WERI-Rb-1 (cell line): Measurements from ENCODE around the gene TREH.

Source experiments
- DNase-seq: peaks from one replicate; pipeline ENCODE4 v3.0.0-alpha.2; 2020
- H3K27ac ChIP-seq: fragments of 250-450 bp; sonication (Bioruptor Pico); 2 replicates; pipeline ENCODE4 v1.5.1; 2020; ENCODE audit warnings: mild to moderate bottlenecking, moderate library complexity
- H3K27me3 ChIP-seq: fragments of 250-450 bp; sonication (Bioruptor Pico); 2 replicates; pipeline ENCODE4 v1.5.1; 2021; ENCODE audit warnings: mild to moderate bottlenecking, low read depth, moderate library complexity; ENCODE audit not compliant: insufficient read depth, severe bottlenecking
- H3K36me3 ChIP-seq: fragments of 250-450 bp; sonication (Bioruptor Pico); 2 replicates; pipeline ENCODE4 v1.5.1; 2020; ENCODE audit warnings: mild to moderate bottlenecking, moderate library complexity
- H3K4me3 ChIP-seq: 2 replicates; pipeline ENCODE4 v1.5.1; 2011; ENCODE audit warnings: low read depth, mild to moderate bottlenecking, control low read depth, low read length
- H3K9me3 ChIP-seq: fragments of 250-450 bp; sonication (Bioruptor Pico); 2 replicates; pipeline ENCODE4 v1.5.1; 2021; ENCODE audit warnings: mild to moderate bottlenecking, moderate library complexity; ENCODE audit not compliant: severe bottlenecking
- CTCF ChIP-seq: IDR thresholded peaks from 2 replicates; pipeline ENCODE4 v1.5.1; 2011; ENCODE audit warnings: low read depth, mild to moderate bottlenecking, control low read depth, inconsistent platforms, low read length

Gene TREH

GRCh38 chr11:118696673-118697226 is 17.3 kb upstream of the TREH start:
- no peak overlapping the region for H3K27ac ChIP-seq
- H3K4me3 ChIP-seq = no peak overlapping the region
- DNase-seq = no peak
- no peaks in the 10 kb centered on the region for H3K36me3 ChIP-seq
- no peak for TF ChIP-seq CTCF
- no peaks in the 10 kb centered on the region for H3K9me3 ChIP-seq
- H3K27me3 ChIP-seq = no peaks in the 10 kb centered on the region

GRCh38 chr11:118694771-118695170 is 15.3 kb upstream of the TREH start:
- no peak for DNase-seq
- no peak for TF ChIP-seq CTCF
- Histone ChIP-seq H3K9me3 (no peaks in the 10 kb centered on the region), H3K27ac (no peak overlapping the region), H3K36me3 (no peaks in the 10 kb centered on the region), H3K4me3 (no peak overlapping the region), H3K27me3 (no peaks in the 10 kb centered on the region)

GRCh38 chr11:118694185-118694584 is 14.7 kb upstream of the TREH start:
- no peak for TF ChIP-seq CTCF
- no peaks in the 10 kb centered on the region for H3K27me3 ChIP-seq
- no peaks in the 10 kb centered on the region for H3K36me3 ChIP-seq
- no peak overlapping the region for H3K4me3 ChIP-seq
- no peak overlapping the region for H3K27ac ChIP-seq
- DNase-seq = no peak
- no peaks in the 10 kb centered on the region for H3K9me3 ChIP-seq

GRCh38 chr11:118691926-118692830 is 12.7 kb upstream of the TREH start:
- Histone ChIP-seq H3K9me3 (no peaks in the 10 kb centered on the region), H3K27ac (no peak overlapping the region), H3K27me3 (no peaks in the 10 kb centered on the region)

GRCh38 chr11:118690553-118691304 is 11.3 kb upstream of the TREH start:
- DNase-seq = no peak
- Histone ChIP-seq H3K27ac (peak overlapping the region; percentile 89; the same call in 1 of the 2 replicates), H3K36me3 (no peaks in the 10 kb centered on the region), H3K27me3 (no peaks in the 10 kb centered on the region), H3K9me3 (no peaks in the 10 kb centered on the region), H3K4me3 (no peak overlapping the region)
- TF ChIP-seq CTCF = no peak

More at GRCh38 chr11:118691926-118692830, 12.7 kb upstream of the TREH start:
- no peak for TF ChIP-seq CTCF
- no peak for DNase-seq
- no peaks in the 10 kb centered on the region for H3K36me3 ChIP-seq
- H3K4me3 ChIP-seq = no peak overlapping the region
